Fibroblast of lung (primary cell): ENCODE measurements around the gene TAB2. TPM values are rescaled to one million over a fixed set of nuclear protein-coding genes. Genes with fewer than 3 reads are reported as not detected.

Source experiments
- DNase-seq, 2 donors: peaks; one replicate each; pipeline versions ENCODE4 v3.0.0 to v3.0.0-alpha.2; 2010; ENCODE audit warnings: low read depth in 2 of 2
- H2AFZ ChIP-seq: 2 replicates; pipeline ENCODE4 v1.5.1; 2012; ENCODE audit warnings: low read length, control low read depth, inconsistent platforms
- H3K27ac ChIP-seq: 2 replicates; pipeline ENCODE4 v1.5.1; 2011; ENCODE audit warnings: low read length, control low read depth; ENCODE audit not compliant: insufficient read depth
- H3K27me3 ChIP-seq: 2 replicates; pipeline ENCODE4 v1.5.1; 2011; ENCODE audit warnings: mild to moderate bottlenecking, low read length; ENCODE audit not compliant: control insufficient read depth, insufficient read depth
- H3K36me3 ChIP-seq: 2 replicates; pipeline ENCODE4 v1.5.1; 2011; ENCODE audit warnings: low read length; ENCODE audit not compliant: control insufficient read depth, insufficient read depth
- H3K4me1 ChIP-seq: 2 replicates; pipeline ENCODE4 v1.5.1; 2011; ENCODE audit warnings: low read length; ENCODE audit not compliant: control insufficient read depth, insufficient read depth; ENCODE audit errors: extremely low read depth
- H3K4me2 ChIP-seq: 2 replicates; pipeline ENCODE4 v1.5.1; 2011; ENCODE audit warnings: low read length, control low read depth; ENCODE audit not compliant: insufficient read depth; ENCODE audit errors: extremely low read depth
- H3K4me3 ChIP-seq, 4 experiments: fragments of 200-600 bp in 1 of 4; sonication (generic) in 1 of 4; replicated peaks in 1 of 4; 2 replicates each; pipeline ENCODE4 v1.5.1; 2011 to 2016; ENCODE audit warnings: low read length in 4 of 4, low read depth in 3 of 4, mild to moderate bottlenecking in 3 of 4, control low read depth in 2 of 4, inconsistent platforms in 1 of 4, mixed read lengths in 1 of 4; ENCODE audit not compliant: insufficient read depth in 1 of 4; ENCODE audit errors: control extremely low read depth in 1 of 4
- H3K79me2 ChIP-seq: 2 replicates; pipeline ENCODE4 v1.5.1; 2012; ENCODE audit warnings: mild to moderate bottlenecking, low read length, inconsistent platforms; ENCODE audit not compliant: control insufficient read depth, insufficient read depth
- H3K9ac ChIP-seq: 2 replicates; pipeline ENCODE4 v1.5.1; 2011; ENCODE audit warnings: mild to moderate bottlenecking, low read length, control low read depth; ENCODE audit not compliant: insufficient read depth
- H3K9me3 ChIP-seq: 2 replicates; pipeline ENCODE4 v1.5.1; 2012; ENCODE audit warnings: low read depth, low read length; ENCODE audit not compliant: control insufficient read depth, insufficient read depth
- H4K20me1 ChIP-seq: 2 replicates; pipeline ENCODE4 v1.5.1; 2011; ENCODE audit warnings: low read length; ENCODE audit not compliant: control insufficient read depth, insufficient read depth; ENCODE audit errors: extremely low read depth
- EZH2 ChIP-seq: IDR thresholded peaks from 2 replicates; pipeline ENCODE4 v1.5.1; 2012; ENCODE audit warnings: low read length, control low read depth, mild to moderate bottlenecking; ENCODE audit errors: missing control alignments
- polyA plus RNA-seq, 2 donors: library from polyadenylated mRNA; depleted of rRNA in 1 of 2; stranded (reverse) in 1 of 2; unstranded in 1 of 2; fragments of >200 nt; gene quantifications; 2 replicates each; pipeline ENCODE4 v1.2.1, GENCODE V29; 2011 to 2012; ENCODE audit warnings: missing spikeins in 1 of 2
- total RNA-seq: library from RNA; depleted of rRNA; stranded (reverse); fragments of >200 nt; gene quantifications from 2 replicates; pipeline ENCODE4 v1.2.1, GENCODE V29; 2014
- TF ChIP-seq, protein P1 (sequence below), 2 donors: IDR thresholded peaks in 1 of 2; conservative IDR thresholded peaks in 1 of 2; 1 replicate in 1 of 2; 2 replicates in 1 of 2; pipeline ENCODE4 v1.5.1; 2011 to 2012; ENCODE audit warnings: low read length in 2 of 2, control low read depth in 1 of 2, inconsistent platforms in 1 of 2, low read depth in 1 of 2, mild to moderate bottlenecking in 1 of 2

TAB2 gene
- total and polyA plus RNA-seq, 2 donors (not counting 1 experiment from before 2014, with no cell fraction given): 27.2 to 49.7 TPM

- no peak for DNase-seq
- no peak overlapping the region for H3K4me2 ChIP-seq
- no peaks in the 10 kb centered on the region for H3K9me3 ChIP-seq
- no peaks in the 10 kb centered on the region for H3K79me2 ChIP-seq
- no peaks in the 10 kb centered on the region for H4K20me1 ChIP-seq
- peaks cover 2% of the 10 kb centered on the region for H3K4me1 ChIP-seq
- no peaks in the 10 kb centered on the region for H3K36me3 ChIP-seq
- no peak overlapping the region for H3K4me3 ChIP-seq
- no peaks in the 10 kb centered on the region for H3K27me3 ChIP-seq
- no peak overlapping the region for H3K27ac ChIP-seq
- TF ChIP-seq EZH2: no peak
- TF ChIP-seq, protein P1, sequence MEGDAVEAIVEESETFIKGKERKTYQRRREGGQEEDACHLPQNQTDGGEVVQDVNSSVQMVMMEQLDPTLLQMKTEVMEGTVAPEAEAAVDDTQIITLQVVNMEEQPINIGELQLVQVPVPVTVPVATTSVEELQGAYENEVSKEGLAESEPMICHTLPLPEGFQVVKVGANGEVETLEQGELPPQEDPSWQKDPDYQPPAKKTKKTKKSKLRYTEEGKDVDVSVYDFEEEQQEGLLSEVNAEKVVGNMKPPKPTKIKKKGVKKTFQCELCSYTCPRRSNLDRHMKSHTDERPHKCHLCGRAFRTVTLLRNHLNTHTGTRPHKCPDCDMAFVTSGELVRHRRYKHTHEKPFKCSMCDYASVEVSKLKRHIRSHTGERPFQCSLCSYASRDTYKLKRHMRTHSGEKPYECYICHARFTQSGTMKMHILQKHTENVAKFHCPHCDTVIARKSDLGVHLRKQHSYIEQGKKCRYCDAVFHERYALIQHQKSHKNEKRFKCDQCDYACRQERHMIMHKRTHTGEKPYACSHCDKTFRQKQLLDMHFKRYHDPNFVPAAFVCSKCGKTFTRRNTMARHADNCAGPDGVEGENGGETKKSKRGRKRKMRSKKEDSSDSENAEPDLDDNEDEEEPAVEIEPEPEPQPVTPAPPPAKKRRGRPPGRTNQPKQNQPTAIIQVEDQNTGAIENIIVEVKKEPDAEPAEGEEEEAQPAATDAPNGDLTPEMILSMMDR (conservative IDR thresholded peaks at IDR 0.05 in 1 of 2, IDR thresholded peaks at IDR 0.05 in 1 of 2; ENCODE audit: low read depth in 1 of 2, low read length in 2 of 2): no peak
- H2AFZ ChIP-seq: no peak overlapping the region
- no peak overlapping the region for H3K9ac ChIP-seq
Measured at GRCh38 chr6:149311293-149311692, 6.2 kb upstream of the TAB2 start.

GRCh38 chr6:149311766-149312165, 5.7 kb upstream of the TAB2 start:
- Histone ChIP-seq H3K4me1 (peaks cover 2% of the 10 kb centered on the region), H2AFZ (no peak overlapping the region), H3K36me3 (no peaks in the 10 kb centered on the region), H4K20me1 (no peaks in the 10 kb centered on the region), H3K27ac (no peak overlapping the region), H3K9ac (no peak overlapping the region), H3K9me3 (no peaks in the 10 kb centered on the region), H3K79me2 (no peaks in the 10 kb centered on the region), H3K4me2 (no peak overlapping the region), H3K4me3 (no peak overlapping the region), H3K27me3 (no peaks in the 10 kb centered on the region)
- DNase-seq: no peak
- TF ChIP-seq, protein P1 (conservative IDR thresholded peaks at IDR 0.05 in 1 of 2, IDR thresholded peaks at IDR 0.05 in 1 of 2; ENCODE audit: low read depth in 1 of 2, low read length in 2 of 2): no peak
- TF ChIP-seq EZH2: no peak

- H3K4me3 ChIP-seq: no peak overlapping the region
- H3K27ac ChIP-seq: no peak overlapping the region
- no peak overlapping the region for H3K9ac ChIP-seq
- H3K79me2 ChIP-seq: peaks cover 3% of the 10 kb centered on the region
- no peaks in the 10 kb centered on the region for H3K9me3 ChIP-seq
- H3K4me2 ChIP-seq: no peak overlapping the region
- no peaks in the 10 kb centered on the region for H3K27me3 ChIP-seq
- no peak for TF ChIP-seq EZH2
- TF ChIP-seq, protein P1 (conservative IDR thresholded peaks at IDR 0.05 in 1 of 2, IDR thresholded peaks at IDR 0.05 in 1 of 2; ENCODE audit: low read depth in 1 of 2, low read length in 2 of 2): no peak
- H4K20me1 ChIP-seq: no peaks in the 10 kb centered on the region
- no peak for DNase-seq
- no peak overlapping the region for H2AFZ ChIP-seq
- H3K36me3 ChIP-seq: no peaks in the 10 kb centered on the region
- peaks cover 2% of the 10 kb centered on the region for H3K4me1 ChIP-seq
Measured at GRCh38 chr6:149313070-149313469, 4.4 kb upstream of the TAB2 start.
